BJ (cell line): Measurements from ENCODE around the gene HRH1. TPM values are rescaled to one million over a fixed set of nuclear protein-coding genes. Genes with fewer than 3 reads are reported as not detected.

Source experiments
- CTCF ChIA-PET: fragments of 350-600 bp; formaldehyde crosslinking; extraction: SDS; loops from one replicate; lab custom pipeline; 2021; ENCODE audit warnings: antibody characterized with exemption, inconsistent platforms; lab: Yijun Ruan, JAX
- POLR2A ChIA-PET: fragments of 300-600 bp; sonication (Branson Sonifier 250); formaldehyde crosslinking; extraction: SDS; loops from one replicate; lab custom pipeline; 2021; ENCODE audit warnings: antibody characterized with exemption; lab: Charles Lee
- DNase-seq: peaks from one replicate; pipeline ENCODE4 v3.0.0-alpha.2; 2011; ENCODE audit warnings: low read depth
- H3K27me3 ChIP-seq: 2 replicates; pipeline ENCODE4 v1.6.0; 2011; ENCODE audit warnings: low read length; ENCODE audit not compliant: control insufficient read depth, insufficient read depth
- H3K36me3 ChIP-seq: 2 replicates; pipeline ENCODE4 v1.5.1; 2011; ENCODE audit warnings: low read length; ENCODE audit not compliant: control insufficient read depth, insufficient read depth
- H3K4me3 ChIP-seq: 2 replicates; pipeline ENCODE4 v1.5.1; 2011; ENCODE audit warnings: low read depth, mild to moderate bottlenecking, control low read depth, low read length
- polyA plus RNA-seq: library from polyadenylated mRNA; depleted of rRNA; stranded (reverse); fragments of >200 nt; gene quantifications from 2 replicates; pipeline ENCODE4 v1.2.3, GENCODE V29; 2011
- TF ChIP-seq, protein P1 (sequence below): IDR thresholded peaks from 2 replicates; pipeline ENCODE4 v1.5.1; 2011; ENCODE audit warnings: low read depth, mild to moderate bottlenecking, control low read depth, inconsistent platforms, low read length, moderate library complexity; ENCODE audit not compliant: insufficient read depth

Gene HRH1
- polyA plus RNA-seq, 1 experiment: 8.8 TPM

GRCh38 chr3:11230125-11230524 is 75.8 kb downstream of the HRH1 start:
- H3K4me3 ChIP-seq: no peak overlapping the region
- no peaks in the 10 kb centered on the region for H3K27me3 ChIP-seq
- ChIA-PET POLR2A (no interaction called here), CTCF (no interaction called here)
- H3K36me3 ChIP-seq: no peaks in the 10 kb centered on the region
- TF ChIP-seq, protein P1, sequence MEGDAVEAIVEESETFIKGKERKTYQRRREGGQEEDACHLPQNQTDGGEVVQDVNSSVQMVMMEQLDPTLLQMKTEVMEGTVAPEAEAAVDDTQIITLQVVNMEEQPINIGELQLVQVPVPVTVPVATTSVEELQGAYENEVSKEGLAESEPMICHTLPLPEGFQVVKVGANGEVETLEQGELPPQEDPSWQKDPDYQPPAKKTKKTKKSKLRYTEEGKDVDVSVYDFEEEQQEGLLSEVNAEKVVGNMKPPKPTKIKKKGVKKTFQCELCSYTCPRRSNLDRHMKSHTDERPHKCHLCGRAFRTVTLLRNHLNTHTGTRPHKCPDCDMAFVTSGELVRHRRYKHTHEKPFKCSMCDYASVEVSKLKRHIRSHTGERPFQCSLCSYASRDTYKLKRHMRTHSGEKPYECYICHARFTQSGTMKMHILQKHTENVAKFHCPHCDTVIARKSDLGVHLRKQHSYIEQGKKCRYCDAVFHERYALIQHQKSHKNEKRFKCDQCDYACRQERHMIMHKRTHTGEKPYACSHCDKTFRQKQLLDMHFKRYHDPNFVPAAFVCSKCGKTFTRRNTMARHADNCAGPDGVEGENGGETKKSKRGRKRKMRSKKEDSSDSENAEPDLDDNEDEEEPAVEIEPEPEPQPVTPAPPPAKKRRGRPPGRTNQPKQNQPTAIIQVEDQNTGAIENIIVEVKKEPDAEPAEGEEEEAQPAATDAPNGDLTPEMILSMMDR: no peak
- no peak for DNase-seq

DNA sequence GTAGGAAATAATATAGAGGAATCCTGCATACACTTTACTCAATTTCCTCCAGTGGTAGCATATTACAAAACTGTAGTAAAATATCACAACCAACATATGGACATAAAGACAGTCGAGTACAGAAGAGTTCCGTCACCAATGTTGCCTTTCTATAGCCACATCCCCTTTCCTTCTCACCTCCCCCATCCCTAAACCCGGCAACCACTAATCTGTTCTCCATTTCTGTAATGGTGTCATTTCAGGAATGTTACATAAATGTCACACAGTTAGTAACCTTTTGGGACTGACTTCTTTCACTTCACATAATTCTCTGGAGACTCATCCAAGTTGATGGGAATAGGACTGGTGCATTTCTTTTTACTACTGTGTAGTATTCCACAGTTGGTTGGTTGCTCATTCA is 76.5 kb downstream of the HRH1 start:
- no peak overlapping the region for H3K4me3 ChIP-seq
- CTCF ChIA-PET: no interaction called here
- TF ChIP-seq, protein P1: no peak
- no peak for DNase-seq
- POLR2A ChIA-PET: no interaction called here
- H3K36me3 ChIP-seq: no peaks in the 10 kb centered on the region
- no peaks in the 10 kb centered on the region for H3K27me3 ChIP-seq

- ChIA-PET POLR2A (no interaction called here), CTCF (interaction anchor here (1.0 to 1.6 kb wide), 7 partner anchors 8 to 321 kb away, joined by 3 to 10 read pairs (median 3); no protein-coding TSS in a partner anchor)
- DNase-seq: no peak
- TF ChIP-seq, protein P1: no peak
- Histone ChIP-seq H3K36me3 (no peaks in the 10 kb centered on the region), H3K27me3 (no peaks in the 10 kb centered on the region), H3K4me3 (no peak overlapping the region)
These were observed 81.1 kb downstream of the HRH1 start for GRCh38 chr3:11235385-11235784.

DNA sequence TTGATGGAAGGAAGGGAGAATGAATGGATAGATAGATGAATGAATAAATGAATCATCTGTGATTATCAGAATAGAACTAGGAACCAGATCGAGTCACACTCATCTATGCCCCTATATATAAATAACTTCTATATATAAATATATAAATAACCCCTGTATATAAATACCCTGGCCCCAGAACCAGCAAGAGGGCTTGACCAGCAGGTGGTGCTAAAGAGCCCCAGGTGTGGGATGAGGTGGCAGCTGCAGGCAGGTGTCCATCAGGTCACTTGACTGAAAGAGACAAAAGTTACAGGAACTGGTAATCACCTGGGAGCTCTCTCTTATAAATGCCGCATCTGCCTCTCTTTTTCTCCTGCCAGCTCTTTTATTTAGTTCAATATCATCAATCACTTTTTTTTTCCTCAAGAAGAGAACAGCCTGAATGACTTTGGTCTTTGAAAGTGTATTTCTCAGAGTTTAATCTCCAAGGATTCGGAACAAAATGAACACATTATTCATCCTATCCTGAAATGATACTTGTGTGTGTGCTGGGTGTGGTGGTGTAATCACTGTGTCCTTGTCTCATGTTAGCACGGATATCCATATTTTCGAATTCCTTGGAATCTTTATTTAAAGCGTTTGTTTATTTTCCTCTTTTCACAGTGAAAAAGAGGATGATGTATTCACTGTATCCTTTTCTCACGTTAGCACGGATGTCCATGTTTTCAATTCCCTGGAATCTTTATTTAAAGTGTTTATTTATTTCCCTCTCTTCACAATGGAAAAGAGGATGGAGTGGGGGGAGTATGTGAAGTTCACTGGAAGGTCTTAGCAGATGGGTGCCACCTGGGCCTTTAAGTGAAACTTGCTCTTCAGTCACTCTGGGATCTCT is 82.5 kb downstream of the HRH1 start:
- Histone ChIP-seq H3K4me3 (no peak overlapping the region), H3K36me3 (no peaks in the 10 kb centered on the region), H3K27me3 (no peaks in the 10 kb centered on the region)
- DNase-seq: peak; percentile 71
- TF ChIP-seq, protein P1: peak; percentile 71
- CTCF ChIA-PET: interaction anchor here (0.7 to 2.6 kb wide), 11 partner anchors 11 to 144 kb away, joined by 3 to 24 read pairs (median 3); partner anchors contain the start of gene ATG7
- POLR2A ChIA-PET: no interaction called here

DNA sequence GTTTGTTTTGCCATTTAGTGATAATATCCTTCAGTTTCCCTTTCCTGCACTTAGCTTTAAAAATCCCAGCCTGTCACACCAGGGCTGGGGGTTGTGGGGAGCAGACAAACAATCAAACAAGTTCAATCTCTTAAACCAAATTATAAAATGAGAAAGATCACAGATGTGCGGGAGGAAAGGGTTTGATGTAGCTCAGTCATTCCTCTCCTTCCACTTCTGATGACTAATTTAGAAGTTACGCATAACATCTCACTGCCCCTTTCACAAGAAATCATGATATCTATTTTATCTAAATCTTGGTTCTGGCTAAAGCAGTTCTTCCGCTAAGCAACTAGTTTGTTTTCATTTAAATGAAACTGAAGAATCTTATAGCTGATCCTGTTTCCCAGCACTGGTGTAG is 83.8 kb downstream of the HRH1 start:
- H3K27me3 ChIP-seq: no peaks in the 10 kb centered on the region
- POLR2A ChIA-PET: interaction anchor here (0.6 to 1.0 kb wide), 2 partner anchors 34 to 400 kb away, joined by 4 read pairs; partner anchors contain the start of gene ATG7
- TF ChIP-seq, protein P1: no peak
- H3K36me3 ChIP-seq: no peaks in the 10 kb centered on the region
- peak; percentile 88 for DNase-seq
- CTCF ChIA-PET: interaction anchor here (0.8 to 2.6 kb wide), 3 partner anchors 27 to 97 kb away, joined by 3 to 24 read pairs (median 4); no protein-coding TSS in a partner anchor
- no peak overlapping the region for H3K4me3 ChIP-seq
